Ovary (tissue), 9 donors: ENCODE measurements around the gene BAG5. TPM values are rescaled to one million over a fixed set of nuclear protein-coding genes. Genes with fewer than 3 reads are reported as not detected.

Experiments
- DNase-seq, 5 donors: peaks; one replicate each; pipeline ENCODE4 v3.0.0-alpha.2; 2019 to 2020
- H3K27ac ChIP-seq, 2 donors: fragments of 200-600 bp; one replicate each; pipeline versions ENCODE4 v1.5.1 to v1.8.0; 2019 to 2022
- H3K27me3 ChIP-seq: fragments of 200-600 bp; one replicate; pipeline ENCODE4 v1.8.0; 2022
- H3K36me3 ChIP-seq: fragments of 200-600 bp; sonication (generic); one replicate; pipeline ENCODE4 v1.5.1; 2019
- H3K4me1 ChIP-seq: one replicate; pipeline ENCODE4 v1.8.1; 2013; ENCODE audit warnings: mild to moderate bottlenecking, moderate library complexity; ENCODE audit not compliant: insufficient read depth
- H3K4me3 ChIP-seq: fragments of 200-600 bp; sonication (generic); one replicate; pipeline ENCODE4 v1.5.1; 2017
- H3K9me3 ChIP-seq, 2 donors: fragments of 200-600 bp in 1 of 2; sonication (generic) in 1 of 2; one replicate each; pipeline versions ENCODE4 v1.5.1 to v1.8.1; 2013 to 2019; ENCODE audit warnings: mild to moderate bottlenecking in 1 of 2, moderate library complexity in 1 of 2
- CTCF ChIP-seq, 3 donors: fragments of 450-650 bp in 2 of 3; fragments of 200-600 bp in 1 of 3; IDR thresholded peaks; one replicate each; pipeline versions ENCODE4 v1.5.1 to v1.8.0; 2016 to 2022; ENCODE audit warnings: antibody characterized with exemption in 3 of 3, mild to moderate bottlenecking in 1 of 3
- EP300 ChIP-seq: sonication (generic); formaldehyde crosslinking; IDR thresholded peaks from one replicate; pipeline ENCODE4 v1.6.1; 2017; ENCODE audit warnings: antibody characterized with exemption
- POLR2A ChIP-seq: fragments of 450-650 bp; IDR thresholded peaks from one replicate; pipeline ENCODE4 v1.6.1; 2017; ENCODE audit warnings: antibody characterized with exemption, mild to moderate bottlenecking, moderate library complexity
- WGBS, 3 donors: extraction: QIAGEN DNeasy Blood & Tissue Kit in 1 of 3; methylation state at CpG; one replicate each; pipeline versions ENCODE4 v1.1.5 to v1.1.7; 2013 to 2017; 5-methylcytosine and 5-hydroxymethylcytosine counted together
- intact Hi-C, 4 donors: fragments of 100-400 bp; cut with DNase I; formaldehyde crosslinking; loops; one replicate each; pipeline versions ENCODE4 v1.11.0 to v1.15.1; 2022 to 2023
- polyA plus RNA-seq, 2 donors: library from polyadenylated mRNA; stranded (reverse); fragments of 200-250 nt in 1 of 2; fragments of 350-450 nt in 1 of 2; fragmentation: Illumina TruSeq in 1 of 2; extraction: RNeasy Lipid Tissue Mini Kit (QIAGEN cat#74804) in 1 of 2; gene quantifications; one replicate each; pipeline ENCODE4 v1.2.3, GENCODE V29; 2013 to 2014
- total RNA-seq, 7 donors: library from RNA; depleted of rRNA in 2 of 7; stranded (reverse); fragments of >200 nt in 2 of 7; fragmentation: NEBNext Ultra II Directional in 3 of 7; extraction: Animal tissue kit (Norgen Biotek cat#: 25700) in 3 of 7; gene quantifications; one replicate each; pipeline versions ENCODE4 v1.1.0 to v1.2.4, GENCODE V29; 2016 to 2023
- donor health status: DM: no; HTN: no; CAD: no; lungs with moderate emphysema.
- donor health status: DM: no; HTN: no; CAD: no.
- donor health status: Bipolar disorder and iron deficiency.
- donor health status: DM: yes; HTN: yes; CAD: no.
- donor health status: DM: no; HTN: no; CAD: no.
- donor health status: DM: yes; HTN: yes; CAD: no.

BAG5 gene
- total and polyA plus RNA-seq, 9 donors = 9.8 to 29.1 (median 24.4) TPM

GRCh38 chr14:103544388-103545218 lies 17.9 kb downstream of the BAG5 start:
- intact Hi-C loops = loop anchor here in 2 of 4 donors (5.0 kb wide), 1 partner anchor 42 kb away; no protein-coding TSS in a partner anchor
- Histone ChIP-seq H3K27me3 (no peaks in the 10 kb centered on the region), H3K27ac (no peak overlapping the region), H3K4me1 (peaks cover 29% of the 10 kb centered on the region), H3K9me3 (no peaks in the 10 kb centered on the region), H3K4me3 (no peak overlapping the region), H3K36me3 (no peaks in the 10 kb centered on the region)
- TF ChIP-seq EP300 (no peak), CTCF (IDR thresholded peaks at IDR 0.05) (no peak), POLR2A (no peak)
- peak; percentile 64 to 85 (median 77) for DNase-seq
- 37 to 44% (median 40%) methylated on average over 25 to 35 of the region's 35 CpGs for WGBS, 3 donors

GRCh38 chr14:103543721-103544387 lies 18.6 kb downstream of the BAG5 start:
- DNase-seq = peak; percentile 20 to 49 (median 35)
- H3K4me1 ChIP-seq = peaks cover 29% of the 10 kb centered on the region
- WGBS, 3 donors = 50 to 54% (median 52%) methylated on average over 15 to 19 of the region's 19 CpGs

GRCh38 chr14:103543140-103543539 lies 19.3 kb downstream of the BAG5 start:
- no peak overlapping the region for H3K27ac ChIP-seq
- TF ChIP-seq EP300 (no peak), POLR2A (no peak), CTCF (IDR thresholded peaks at IDR 0.05) (no peak)
- intact Hi-C loops = loop anchor here in 1 of 4 donors (5.0 kb wide), 1 partner anchor 41 kb away; no protein-coding TSS in a partner anchor
- DNase-seq = peak; percentile 16 to 47 (median 29)
- peaks cover 29% of the 10 kb centered on the region for H3K4me1 ChIP-seq
- no peak overlapping the region for H3K4me3 ChIP-seq
- H3K27me3 ChIP-seq = no peaks in the 10 kb centered on the region
- H3K9me3 ChIP-seq = no peaks in the 10 kb centered on the region
- no peaks in the 10 kb centered on the region for H3K36me3 ChIP-seq
- 73 to 79% (median 78%) methylated on average over 10 of the region's 10 CpGs for WGBS, 3 donors

More at GRCh38 chr14:103543721-103544387, 18.6 kb downstream of the BAG5 start:
- intact Hi-C loops = loop anchor here in 1 of 4 donors (5.0 kb wide), 1 partner anchor 42 kb away; no protein-coding TSS in a partner anchor
- H3K27ac ChIP-seq = no peak overlapping the region
- no peak overlapping the region for H3K4me3 ChIP-seq
- no peaks in the 10 kb centered on the region for H3K36me3 ChIP-seq
- no peaks in the 10 kb centered on the region for H3K9me3 ChIP-seq
- no peaks in the 10 kb centered on the region for H3K27me3 ChIP-seq
- no peak for TF ChIP-seq EP300
- no peak for TF ChIP-seq CTCF (IDR thresholded peaks at IDR 0.05)
- no peak for TF ChIP-seq POLR2A

GRCh38 chr14:103542605-103543088 lies 19.8 kb downstream of the BAG5 start:
- peak; percentile 43 to 61 (median 47) for DNase-seq
- Histone ChIP-seq H3K27me3 (no peaks in the 10 kb centered on the region), H3K4me3 (no peak overlapping the region), H3K36me3 (no peaks in the 10 kb centered on the region), H3K27ac (peak overlapping the region in 1 of 2 donors; percentile 17), H3K4me1 (peaks cover 29% of the 10 kb centered on the region), H3K9me3 (no peaks in the 10 kb centered on the region)
- intact Hi-C loops = loop anchor here in 1 of 4 donors (5.0 kb wide), 1 partner anchor 40 kb away; no protein-coding TSS in a partner anchor
- no peak for TF ChIP-seq CTCF (IDR thresholded peaks at IDR 0.05)
- TF ChIP-seq EP300 = no peak
- no peak for TF ChIP-seq POLR2A
- WGBS, 3 donors = 21 to 26% (median 25%) methylated on average over 12 to 18 of the region's 18 CpGs
